ENCODE measurements around the gene BZW1. TPM values are rescaled to one million over a fixed set of nuclear protein-coding genes. Genes with fewer than 3 reads are reported as not detected.

Gene BZW1
- total RNA-seq, 1 donor from 2014 or later, result 254 TPM

DNA sequence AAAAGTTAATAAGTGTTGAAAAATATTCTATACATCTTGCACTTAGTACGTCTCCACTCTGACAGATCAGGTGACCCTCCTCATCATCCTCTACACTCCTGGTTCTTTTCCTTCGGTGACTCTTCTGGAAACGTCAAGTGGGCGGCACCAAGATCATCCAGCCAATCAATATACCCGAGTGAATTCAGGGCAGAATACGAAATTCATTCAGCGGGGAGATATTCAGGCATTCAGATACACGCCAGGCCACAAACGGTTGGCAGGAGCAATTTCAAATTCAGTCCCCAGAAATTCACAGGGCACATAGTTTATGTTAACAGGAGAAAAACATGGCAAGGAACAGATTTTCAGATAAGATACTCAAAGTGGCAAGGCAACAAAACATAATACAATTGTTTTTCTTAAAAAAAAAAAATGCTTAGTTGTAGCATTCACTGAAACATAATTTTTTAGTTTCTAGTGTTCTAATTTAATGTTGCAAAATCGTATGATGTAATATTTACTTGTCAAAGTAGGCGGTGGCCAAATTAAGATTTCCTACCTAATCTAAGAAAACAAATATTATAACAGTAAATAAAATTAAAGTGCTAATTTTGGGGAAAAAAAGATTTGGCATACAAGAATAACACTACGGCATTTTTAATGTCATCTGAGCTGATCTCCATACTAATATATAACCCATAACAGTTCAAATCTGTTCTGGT, 48.5 kb downstream of the BZW1 start:
- no peaks in the 10 kb centered on the region for H3K9me3 Mint-ChIP-seq
- H3K27me3 Mint-ChIP-seq, result no peaks in the 10 kb centered on the region
- peaks cover 48% of the 10 kb centered on the region for H3K36me3 Mint-ChIP-seq
- peaks cover 21% of the 10 kb centered on the region for H3K4me1 Mint-ChIP-seq (ENCODE audit: unreplicated experiment)
- no peak for DNase-seq (ENCODE audit: extremely low spot score, unreplicated experiment)
- TF ChIP-seq, protein P1, sequence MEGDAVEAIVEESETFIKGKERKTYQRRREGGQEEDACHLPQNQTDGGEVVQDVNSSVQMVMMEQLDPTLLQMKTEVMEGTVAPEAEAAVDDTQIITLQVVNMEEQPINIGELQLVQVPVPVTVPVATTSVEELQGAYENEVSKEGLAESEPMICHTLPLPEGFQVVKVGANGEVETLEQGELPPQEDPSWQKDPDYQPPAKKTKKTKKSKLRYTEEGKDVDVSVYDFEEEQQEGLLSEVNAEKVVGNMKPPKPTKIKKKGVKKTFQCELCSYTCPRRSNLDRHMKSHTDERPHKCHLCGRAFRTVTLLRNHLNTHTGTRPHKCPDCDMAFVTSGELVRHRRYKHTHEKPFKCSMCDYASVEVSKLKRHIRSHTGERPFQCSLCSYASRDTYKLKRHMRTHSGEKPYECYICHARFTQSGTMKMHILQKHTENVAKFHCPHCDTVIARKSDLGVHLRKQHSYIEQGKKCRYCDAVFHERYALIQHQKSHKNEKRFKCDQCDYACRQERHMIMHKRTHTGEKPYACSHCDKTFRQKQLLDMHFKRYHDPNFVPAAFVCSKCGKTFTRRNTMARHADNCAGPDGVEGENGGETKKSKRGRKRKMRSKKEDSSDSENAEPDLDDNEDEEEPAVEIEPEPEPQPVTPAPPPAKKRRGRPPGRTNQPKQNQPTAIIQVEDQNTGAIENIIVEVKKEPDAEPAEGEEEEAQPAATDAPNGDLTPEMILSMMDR (conservative IDR thresholded peaks at IDR 0.05), result no peak
- peak overlapping the region; percentile 42 for H3K27ac Mint-ChIP-seq
- peak overlapping the region; percentile 76 for H3K4me3 Mint-ChIP-seq

DNA sequence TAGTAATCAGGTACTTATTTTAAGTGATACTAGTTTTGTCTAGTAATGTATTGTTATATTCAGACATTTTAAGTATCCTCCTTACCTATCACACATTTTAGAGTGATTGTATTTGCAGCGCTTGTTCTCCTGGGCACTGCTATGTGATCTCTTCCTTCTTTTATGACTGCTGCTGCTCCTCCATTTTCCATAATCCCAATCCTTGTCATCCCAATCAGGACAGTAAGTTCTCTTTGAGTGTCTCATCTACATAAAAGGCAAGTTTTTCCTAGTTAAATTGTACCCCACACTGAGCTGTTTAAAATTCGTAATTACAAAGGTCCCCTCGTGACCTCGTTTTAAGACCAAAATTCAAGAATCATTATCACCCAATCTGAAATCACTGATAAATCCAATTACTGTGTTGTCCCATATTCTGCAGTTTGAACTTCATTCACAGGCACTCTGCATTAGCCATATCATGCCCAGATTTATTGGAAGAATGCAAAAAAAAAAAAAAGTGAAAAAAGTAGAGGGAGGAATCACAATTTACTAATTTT, 50.0 kb downstream of the BZW1 start:
- no peaks in the 10 kb centered on the region for H3K27me3 Mint-ChIP-seq

DNA sequence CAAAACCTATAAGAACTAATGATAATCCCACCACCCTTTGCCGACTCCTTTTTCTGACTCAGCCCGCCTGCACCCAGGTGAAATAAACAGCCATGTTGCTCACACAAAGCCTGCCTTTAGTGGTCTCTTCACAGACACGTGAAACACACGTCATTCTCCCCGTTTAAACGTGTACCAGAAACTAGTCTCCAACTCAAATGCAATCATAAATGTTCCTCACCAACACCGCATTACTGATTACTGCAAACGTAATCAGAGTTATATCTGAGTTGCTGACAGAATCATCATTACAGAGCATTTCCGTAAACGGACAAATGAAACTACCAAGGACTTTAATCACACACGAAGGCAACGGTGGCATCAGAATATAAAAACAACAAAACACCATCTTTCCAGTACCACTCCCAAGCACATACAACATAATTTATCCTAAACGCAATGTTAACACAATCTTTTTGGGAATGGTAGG, 50.9 kb downstream of the BZW1 start:
- H3K4me1 Mint-ChIP-seq (ENCODE audit: unreplicated experiment), result peaks cover 29% of the 10 kb centered on the region
- H3K27ac Mint-ChIP-seq, result peak overlapping the region; percentile 100
- H3K36me3 Mint-ChIP-seq, result peaks cover 38% of the 10 kb centered on the region
- no peaks in the 10 kb centered on the region for H3K27me3 Mint-ChIP-seq
- H3K9me3 Mint-ChIP-seq, result no peaks in the 10 kb centered on the region
- peak overlapping the region; percentile 93 for H3K4me3 Mint-ChIP-seq
- TF ChIP-seq, protein P1 (conservative IDR thresholded peaks at IDR 0.05), result no peak
- no peak for DNase-seq (ENCODE audit: extremely low spot score, unreplicated experiment)

More for the DNA sequence above, 50.0 kb downstream of the BZW1 start:
- peak overlapping the region; percentile 100 for H3K27ac Mint-ChIP-seq
- TF ChIP-seq, protein P1 (conservative IDR thresholded peaks at IDR 0.05), result no peak
- H3K4me3 Mint-ChIP-seq, result peak overlapping the region; percentile 93
- H3K4me1 Mint-ChIP-seq (ENCODE audit: unreplicated experiment), result peaks cover 22% of the 10 kb centered on the region
- H3K36me3 Mint-ChIP-seq, result peaks cover 43% of the 10 kb centered on the region
- no peak for DNase-seq (ENCODE audit: extremely low spot score, unreplicated experiment)
- H3K9me3 Mint-ChIP-seq, result no peaks in the 10 kb centered on the region

DNA sequence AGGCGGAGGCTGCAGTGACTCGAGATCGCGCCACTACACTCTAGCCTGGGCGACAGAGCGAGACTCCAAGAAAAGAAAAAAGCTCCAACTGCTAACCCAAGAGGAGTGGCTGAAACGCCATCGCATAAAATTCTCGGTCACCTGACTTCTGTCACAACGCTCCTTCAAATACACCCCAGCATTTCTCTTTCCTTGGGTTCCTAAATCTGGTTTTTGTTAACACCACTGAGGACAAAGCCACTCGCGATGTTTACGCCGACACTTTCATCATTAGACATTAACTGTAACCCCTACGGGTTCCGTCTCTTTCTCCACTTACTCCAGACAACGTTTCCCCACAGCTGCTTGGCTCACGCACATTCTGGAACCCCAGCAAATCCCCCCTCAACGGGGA, 52.1 kb downstream of the BZW1 start:
- Mint-ChIP-seq H3K4me3 (peak overlapping the region; percentile 93), H3K27ac (peak overlapping the region; percentile 100), H3K9me3 (no peaks in the 10 kb centered on the region), H3K27me3 (no peaks in the 10 kb centered on the region), H3K36me3 (peaks cover 26% of the 10 kb centered on the region), H3K4me1 (ENCODE audit: unreplicated experiment) (peaks cover 29% of the 10 kb centered on the region)
- TF ChIP-seq, protein P1 (conservative IDR thresholded peaks at IDR 0.05), result no peak
- no peak for DNase-seq (ENCODE audit: extremely low spot score, unreplicated experiment)

DNA sequence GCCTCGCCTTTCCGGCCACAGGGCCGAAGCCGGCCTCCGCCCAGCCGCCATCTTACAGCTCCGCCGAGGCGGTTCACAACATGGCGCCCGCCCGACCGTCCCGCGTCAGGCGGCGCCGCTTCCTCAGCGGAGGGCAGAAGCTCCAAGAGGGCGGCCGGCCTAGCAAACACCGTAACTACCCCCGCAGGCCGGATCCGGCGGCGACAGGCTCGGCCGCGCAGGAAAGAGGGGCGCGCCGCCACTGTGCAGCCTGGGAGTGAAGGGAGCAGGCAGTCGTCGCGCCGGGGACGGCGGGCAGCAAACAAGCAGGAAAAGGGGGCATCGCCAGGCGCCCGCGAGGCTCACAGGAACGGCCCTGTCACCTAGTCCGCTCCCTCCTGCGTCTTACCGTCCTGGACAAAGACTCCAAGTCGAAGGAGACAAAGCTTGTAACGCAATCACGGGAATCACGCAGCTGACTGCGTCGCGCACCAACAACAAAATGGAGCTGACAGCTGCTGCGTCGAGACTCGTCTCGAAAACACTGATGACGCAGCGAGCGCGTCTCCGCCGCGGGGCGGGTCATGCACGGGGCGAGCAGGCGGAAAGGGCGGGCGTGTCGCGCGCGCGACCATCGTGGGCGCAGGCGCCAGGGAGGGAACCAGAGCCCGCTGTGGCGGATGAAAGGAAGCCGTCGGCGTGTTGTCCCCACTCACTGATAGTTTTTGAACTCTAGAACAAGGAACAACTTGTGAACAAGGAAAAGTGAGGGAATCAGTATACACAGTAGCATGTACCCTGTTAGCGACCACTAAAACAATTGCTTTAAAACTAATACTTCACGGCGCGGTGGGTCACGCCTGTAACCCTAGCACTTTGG, 52.7 kb downstream of the BZW1 start, which contains the start of gene CLK1:
Gene CLK1 (minus strand): TSS at position 483 of the 859 bp plus-strand sequence. CDS start 2,796 bp downstream, outside the sequence.
- TF ChIP-seq, protein P1 (conservative IDR thresholded peaks at IDR 0.05), result no peak
- H3K4me1 Mint-ChIP-seq (ENCODE audit: unreplicated experiment), result peaks cover 29% of the 10 kb centered on the region
- H3K36me3 Mint-ChIP-seq, result peaks cover 26% of the 10 kb centered on the region
- H3K27ac Mint-ChIP-seq, result peak within 1 kb of the TSS; percentile 100
- H3K9me3 Mint-ChIP-seq, result no peaks in the 10 kb centered on the region
- no peaks in the 10 kb centered on the region for H3K27me3 Mint-ChIP-seq
- peak; percentile 93 for DNase-seq (ENCODE audit: extremely low spot score, unreplicated experiment)
- H3K4me3 Mint-ChIP-seq, result peak within 1 kb of the TSS; percentile 93
